HG02938 (cell line): ENCODE measurements around the gene SLC9A3.

ENCODE experiments used
- ATAC-seq: cut with Tn5 transposase; IDR thresholded peaks from one replicate; pipeline ENCODE4 v1.9.1; 2021; ENCODE audit warnings: mild to moderate bottlenecking, moderate library complexity; ENCODE audit not compliant: unreplicated experiment

The SLC9A3 gene

DNA sequence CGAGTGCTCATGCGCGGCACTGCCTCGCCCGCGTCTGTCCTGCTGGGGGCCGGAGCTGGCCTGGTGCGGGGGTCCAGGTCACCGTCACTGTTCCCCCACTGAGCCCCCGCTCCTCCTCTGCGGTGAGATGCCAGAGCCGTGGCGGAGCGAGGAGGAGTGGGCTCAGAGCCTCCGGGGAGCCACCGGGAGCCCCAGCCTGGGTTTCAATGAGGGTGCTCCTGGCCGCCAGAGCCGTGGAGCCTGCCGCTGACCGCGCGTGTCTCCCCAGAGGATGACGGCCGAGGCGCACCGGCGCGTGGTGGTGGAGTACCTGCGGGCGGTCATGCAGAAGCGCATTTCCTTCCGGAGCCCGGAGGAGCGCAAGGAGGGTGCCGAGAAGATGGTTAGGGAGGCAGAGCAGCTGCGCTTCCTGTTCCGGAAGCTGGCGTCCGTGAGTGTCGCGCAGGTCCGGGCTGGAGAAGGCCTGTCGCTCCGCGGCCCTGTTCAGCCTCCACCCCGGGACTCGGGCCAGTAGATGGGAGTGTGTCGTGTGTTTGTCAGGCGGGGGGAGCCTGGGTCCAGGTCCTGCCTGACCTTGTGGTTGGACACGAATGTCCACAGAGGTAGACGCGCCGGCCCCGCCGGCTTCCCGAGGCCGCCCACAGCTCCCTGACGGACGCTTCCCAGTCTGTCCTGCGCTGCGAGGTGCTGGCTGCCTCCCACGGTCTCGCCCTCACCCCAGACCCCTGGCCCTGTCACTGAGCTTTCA lies 59.2 kb downstream of the SLC9A3 start:
- ATAC-seq = no peak

GRCh38 chr5:464446-464842 lies 59.8 kb downstream of the SLC9A3 start:
- ATAC-seq = no peak

DNA sequence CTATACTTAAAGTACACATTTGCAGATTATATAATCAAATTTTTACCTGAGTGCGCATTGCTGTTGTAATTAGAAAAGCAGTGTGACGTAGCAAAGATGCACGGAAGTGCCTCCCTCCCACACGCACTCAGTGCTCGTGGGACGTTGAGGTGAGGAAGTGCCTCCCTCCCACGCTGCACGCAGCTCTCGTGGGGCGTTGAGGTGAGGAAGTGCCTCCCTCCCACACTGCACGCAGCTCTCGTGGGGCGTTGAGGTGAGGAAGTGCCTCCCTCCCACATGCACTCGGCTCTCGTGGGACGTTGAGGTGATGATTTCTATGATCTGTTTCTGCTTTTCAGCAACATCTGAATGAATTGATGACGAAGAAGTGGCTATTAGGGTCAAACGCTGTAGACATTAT lies 60.3 kb downstream of the SLC9A3 start:
- ATAC-seq = no peak

GRCh38 chr5:463301-463700 lies 60.9 kb downstream of the SLC9A3 start:
- ATAC-seq = no peak

GRCh38 chr5:462051-462481 lies 62.2 kb downstream of the SLC9A3 start:
- no peak for ATAC-seq

DNA sequence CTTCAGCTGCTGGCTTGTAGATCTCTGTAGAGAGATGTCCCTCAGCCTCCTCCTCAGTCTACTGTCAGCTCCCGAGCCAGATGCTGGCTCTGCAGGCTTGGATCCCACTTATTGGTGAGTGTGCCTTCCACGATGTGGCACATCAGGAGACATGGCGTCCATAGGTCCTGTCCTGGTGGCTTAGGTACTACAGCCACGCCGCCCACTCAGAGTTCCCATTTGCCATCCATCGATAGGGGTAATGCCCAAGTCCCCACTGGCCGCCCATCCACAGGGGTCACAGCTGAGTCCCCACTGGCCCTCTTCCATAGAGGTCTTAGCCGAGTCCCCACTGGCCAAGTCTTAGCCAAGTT lies 64.0 kb downstream of the SLC9A3 start:
- no peak for ATAC-seq

DNA sequence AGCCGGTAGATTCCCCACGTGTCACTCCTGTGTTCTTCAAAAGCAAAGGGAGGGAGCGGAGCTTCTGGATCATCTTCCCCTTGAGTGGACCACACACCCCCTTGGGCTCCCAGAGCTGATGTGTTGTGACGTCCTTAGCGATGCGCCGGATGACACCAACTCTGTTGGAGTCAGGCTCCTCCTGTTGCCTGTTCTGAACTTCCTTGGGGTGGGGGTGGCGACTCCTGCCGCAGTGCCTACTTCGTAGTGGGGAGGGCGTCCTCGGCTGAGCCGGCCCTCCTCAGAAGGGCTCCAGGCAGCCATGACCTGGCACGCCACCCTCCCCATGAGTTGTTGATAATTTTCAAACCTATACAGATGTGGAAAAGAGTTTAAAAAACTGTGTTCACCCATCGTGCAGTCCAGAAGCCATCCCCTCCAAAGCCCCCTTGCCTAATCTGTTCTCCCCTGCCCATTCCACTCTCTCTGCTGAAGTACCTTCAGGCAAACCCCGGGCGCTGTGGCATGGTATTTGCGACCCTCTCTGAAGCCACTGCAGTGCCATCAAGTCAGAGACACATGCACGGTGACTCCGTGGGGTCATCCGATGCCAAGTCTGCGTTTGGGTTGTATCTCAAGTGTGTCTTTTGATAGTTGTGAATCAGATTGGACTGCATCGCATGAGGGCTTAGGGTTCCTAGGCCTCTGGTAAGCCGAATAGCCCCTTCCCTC lies 64.5 kb downstream of the SLC9A3 start:
- no peak for ATAC-seq

DNA sequence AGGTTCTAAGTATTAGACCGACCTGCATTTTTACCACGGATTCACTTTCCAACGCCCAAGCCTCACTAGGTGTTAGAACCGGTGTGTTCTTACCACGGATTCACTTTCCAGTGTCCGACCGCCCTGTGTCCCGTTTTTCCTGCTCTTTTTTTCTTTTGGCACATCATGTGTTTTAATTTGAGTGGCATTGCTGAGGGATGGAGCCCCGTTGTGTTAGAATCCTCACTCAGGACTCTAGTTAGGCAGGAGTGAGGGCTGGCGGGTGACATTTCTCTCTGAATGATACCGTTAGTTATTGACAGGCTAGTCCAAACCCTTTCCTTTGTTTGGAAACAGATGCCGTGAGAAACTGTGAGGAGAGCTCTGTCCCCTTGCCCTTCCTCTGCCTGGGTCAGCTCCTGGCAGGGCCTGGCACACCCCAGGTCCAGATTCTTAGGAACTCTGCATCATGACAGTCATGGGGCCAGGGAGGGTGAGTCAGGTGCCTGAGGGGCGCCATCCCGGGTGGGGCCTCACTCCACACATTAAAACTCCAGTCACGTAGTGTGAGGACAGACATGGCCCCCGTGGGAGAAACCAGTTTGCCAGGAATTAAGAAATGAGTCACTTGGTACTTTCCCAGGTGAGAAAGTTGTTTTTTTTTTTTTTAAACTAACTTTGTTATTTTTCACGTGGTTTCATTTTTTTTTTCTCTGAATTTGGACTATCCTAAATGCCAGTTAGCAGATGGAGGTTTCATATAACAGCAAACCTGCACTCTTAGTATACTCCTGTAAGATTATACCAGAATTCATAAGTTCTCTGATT lies 65.5 kb downstream of the SLC9A3 start:
- peak; percentile 64 for ATAC-seq

DNA sequence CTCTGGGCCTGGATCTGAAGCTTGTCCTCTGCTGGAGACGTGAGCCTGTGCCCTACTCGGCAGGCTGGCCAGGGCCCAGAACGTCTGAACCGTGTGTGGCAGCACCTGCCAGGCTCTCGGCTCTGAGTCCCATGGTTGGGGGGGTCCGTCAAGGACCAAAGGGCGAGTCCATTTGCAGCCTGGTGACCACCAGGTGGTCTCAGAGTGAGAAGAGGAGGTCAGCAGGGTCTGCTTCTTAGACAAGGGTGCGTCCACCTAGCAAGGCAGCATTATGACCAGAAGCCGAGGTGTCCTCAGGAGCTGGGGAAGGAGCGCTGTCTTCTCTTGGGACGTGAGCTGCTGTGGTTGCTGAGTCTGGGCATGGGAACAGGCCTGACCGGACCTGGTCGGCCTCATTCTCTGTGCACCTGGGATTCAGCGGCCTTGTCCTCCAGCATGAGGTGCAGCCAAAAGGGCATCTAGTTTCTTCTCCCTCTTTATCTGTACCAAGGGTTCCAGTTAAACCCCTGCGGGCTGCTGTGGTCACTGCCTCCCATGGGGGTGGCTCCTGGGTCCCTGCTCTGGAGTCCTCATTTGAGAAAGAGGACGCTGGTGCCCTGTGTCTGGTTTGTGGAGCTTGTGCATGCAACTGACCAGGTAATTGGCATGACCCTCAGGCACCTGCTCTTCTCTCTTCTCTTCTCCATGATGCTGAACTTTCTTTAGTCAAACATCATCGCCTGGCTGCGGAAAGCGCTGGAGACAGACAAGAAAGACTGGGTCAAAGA lies 66.9 kb downstream of the SLC9A3 start:
- no peak for ATAC-seq

DNA sequence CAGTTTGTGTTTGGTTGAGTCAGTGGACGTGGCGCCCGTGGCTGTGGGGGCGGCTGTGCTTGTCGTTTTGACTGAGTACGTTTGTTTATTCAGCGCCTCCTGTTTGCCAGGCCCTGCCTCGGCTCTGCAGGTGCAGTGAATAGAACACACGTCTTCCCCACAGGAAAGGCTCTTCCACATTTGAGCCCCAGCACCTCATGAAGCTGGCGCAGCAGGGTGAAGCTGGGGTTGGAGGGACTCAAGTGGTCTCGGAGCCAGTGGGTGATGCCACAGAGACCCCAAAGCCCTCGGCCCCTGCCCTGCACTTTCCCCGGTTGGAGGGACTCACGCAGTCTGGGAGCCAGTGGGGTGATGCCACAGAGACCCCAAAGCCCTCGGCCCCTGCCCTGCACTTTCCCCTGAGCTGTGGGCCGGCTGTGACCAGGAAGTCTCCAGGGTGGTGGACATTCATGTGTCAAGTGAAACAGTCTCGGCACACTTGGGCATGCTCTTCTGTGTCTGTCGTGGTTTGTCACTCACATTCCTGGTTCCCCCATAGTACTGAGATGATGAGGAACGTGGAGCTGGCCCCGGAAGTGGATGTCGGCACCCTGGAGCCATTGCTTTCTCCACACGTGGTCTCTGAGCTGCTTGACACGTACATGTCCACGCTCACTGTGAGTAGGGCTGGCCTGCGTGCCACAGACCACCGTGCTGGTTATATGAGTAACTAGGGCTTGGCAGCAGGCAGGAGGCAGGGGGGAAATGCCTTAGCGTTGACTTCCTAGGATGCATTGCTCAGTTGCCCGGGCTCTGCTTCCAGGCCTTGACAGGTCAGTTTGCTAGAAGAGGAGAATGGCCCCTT lies 67.7 kb downstream of the SLC9A3 start:
- ATAC-seq = no peak

- no peak for ATAC-seq
Observed at GRCh38 chr5:455806-456205, 68.4 kb downstream of the SLC9A3 start.

DNA sequence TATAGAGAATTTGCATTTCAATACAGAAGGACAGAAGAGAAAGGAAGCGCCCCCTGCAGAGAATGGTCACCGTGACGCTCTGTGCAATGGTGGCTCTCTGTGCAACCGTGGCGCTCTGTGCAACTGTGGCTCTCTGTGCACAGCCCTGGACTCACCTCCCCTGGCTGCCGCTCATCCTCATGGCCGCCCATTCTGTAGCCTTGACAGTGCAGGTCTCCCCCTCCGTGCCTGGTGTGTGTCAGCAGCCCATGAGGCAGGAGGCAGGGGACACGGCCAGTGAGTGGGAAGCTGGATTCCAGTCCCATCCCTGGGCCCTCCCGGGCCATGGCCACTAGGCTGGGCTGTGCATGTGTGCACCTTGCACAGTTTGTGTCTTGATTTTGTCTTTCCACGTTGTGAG lies 69.3 kb downstream of the SLC9A3 start:
- no peak for ATAC-seq

GRCh38 chr5:453725-454481 lies 70.3 kb downstream of the SLC9A3 start:
- ATAC-seq = no peak

GRCh38 chr5:452978-453710 lies 71.1 kb downstream of the SLC9A3 start:
- no peak for ATAC-seq

- ATAC-seq = no peak
Observed at GRCh38 chr5:451587-452458, 72.4 kb downstream of the SLC9A3 start.

DNA sequence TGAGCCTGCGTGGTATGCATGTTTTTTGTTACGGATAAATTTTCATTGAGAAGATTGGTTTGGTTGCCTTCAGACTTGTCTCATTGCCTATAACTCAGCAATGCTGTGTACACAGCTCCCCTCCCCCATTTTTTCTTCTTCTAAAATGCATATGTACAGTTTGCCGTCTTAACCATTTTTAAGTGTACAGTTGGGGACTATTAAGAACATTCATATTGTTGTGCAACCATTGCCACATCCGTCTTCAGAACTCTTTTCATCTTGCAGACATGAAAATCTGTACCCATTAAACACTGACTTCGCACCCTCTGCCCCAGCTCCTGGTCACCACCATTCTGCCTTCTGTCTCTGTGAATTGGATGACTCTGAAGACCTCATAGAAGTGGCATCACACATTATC lies 75.1 kb downstream of the SLC9A3 start:
- ATAC-seq = no peak

DNA sequence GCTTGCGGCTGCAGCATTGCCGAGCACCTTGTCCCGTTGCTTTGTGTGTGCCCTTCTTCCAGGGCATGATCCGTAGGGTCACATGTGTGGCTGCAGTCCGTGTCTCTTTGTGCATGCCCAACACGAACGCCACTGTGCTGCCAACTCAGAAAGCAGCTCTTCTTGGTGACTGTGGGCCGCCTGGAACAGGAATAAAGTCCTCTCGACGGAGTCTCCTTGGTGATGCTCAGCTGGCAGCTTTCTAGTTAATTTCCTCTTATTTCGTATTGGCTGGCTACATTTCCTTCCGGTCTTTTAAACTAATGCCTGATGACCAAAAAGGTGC lies 75.5 kb downstream of the SLC9A3 start:
- no peak for ATAC-seq
